Esophagus muscularis mucosa (tissue), 4 donors: ENCODE results near the gene STARD5. TPM values are rescaled to one million over a fixed set of nuclear protein-coding genes. Genes with fewer than 3 reads are reported as not detected.

Experiments used
- DNase-seq: peaks from one replicate; pipeline ENCODE4 v3.0.0-alpha.2; 2017; ENCODE audit errors: extremely low spot score
- H3K27ac ChIP-seq, 4 donors: fragments of 200-600 bp; sonication (generic); replicated peaks in 1 of 4; 1 replicate in 3 of 4; 2 replicates in 1 of 4; pipeline ENCODE4 v1.5.1; 2016 to 2019; ENCODE audit warnings: mild to moderate bottlenecking in 1 of 4
- H3K27me3 ChIP-seq, 4 donors: fragments of 200-600 bp; sonication (generic); one replicate each; pipeline versions ENCODE4 v1.5.1 to v1.6.0; 2016 to 2019
- H3K36me3 ChIP-seq, 4 donors: fragments of 200-600 bp; sonication (generic); one replicate each; pipeline ENCODE4 v1.5.1; 2016 to 2019
- H3K4me1 ChIP-seq, 4 donors: fragments of 200-600 bp; sonication (generic); one replicate each; pipeline ENCODE4 v1.5.1; 2016 to 2019
- H3K4me3 ChIP-seq, 4 donors: fragments of 200-600 bp; sonication (generic); 1 replicate in 2 of 4; 2 replicates in 2 of 4; pipeline ENCODE4 v1.5.1; 2016 to 2019; ENCODE audit warnings: mild to moderate bottlenecking in 4 of 4, moderate library complexity in 1 of 4
- H3K9me3 ChIP-seq, 4 donors: fragments of 200-600 bp; sonication (generic); 1 replicate in 3 of 4; 2 replicates in 1 of 4; pipeline ENCODE4 v1.5.1; 2016 to 2019
- CTCF ChIP-seq, 3 experiments: fragments of 200-600 bp in 2 of 3; fragments of 450-650 bp in 1 of 3; sonication (generic) in 2 of 3; IDR thresholded peaks; one replicate each; pipeline ENCODE4 v1.5.1; 2017 to 2019; ENCODE audit warnings: antibody characterized with exemption in 3 of 3, mild to moderate bottlenecking in 2 of 3, moderate library complexity in 1 of 3
- EP300 ChIP-seq: sonication (generic); formaldehyde crosslinking; IDR thresholded peaks from one replicate; pipeline ENCODE4 v1.6.1; 2017; ENCODE audit warnings: antibody characterized with exemption
- POLR2A ChIP-seq: fragments of 450-650 bp; IDR thresholded peaks from one replicate; pipeline ENCODE4 v1.6.1; 2017; ENCODE audit warnings: antibody characterized with exemption, moderate library complexity, mild to moderate bottlenecking, low read depth
- POLR2AphosphoS5 ChIP-seq, 2 donors: sonication (generic); formaldehyde crosslinking; IDR thresholded peaks; one replicate each; pipeline ENCODE4 v1.6.1; 2017; ENCODE audit warnings: antibody characterized with exemption in 2 of 2
- WGBS: methylation state at CpG from one replicate; pipeline ENCODE4 v1.1.5; 2018; 5-methylcytosine and 5-hydroxymethylcytosine counted together
- intact Hi-C: fragments of 100-400 bp; cut with DNase I; formaldehyde crosslinking; loops from one replicate; pipeline ENCODE4 v1.15.1; 2023
- total RNA-seq, 4 donors: library from RNA; depleted of rRNA; stranded (reverse); fragments of >200 nt; gene quantifications; one replicate each; pipeline versions ENCODE4 v1.1.0 to v1.2.1, GENCODE V29; 2016

STARD5 gene
- total RNA-seq, 4 donors from 2014 or later = 2.7 to 3.7 (median 3.0) TPM

- DNase-seq = no peak
- Histone ChIP-seq H3K9me3 (peaks cover 0 to 6% (median 5%) of the 10 kb centered on the region in 4 donors), H3K4me1 (peaks cover 3 to 13% (median 9%) of the 10 kb centered on the region in 4 donors), H3K4me3 (no peak overlapping the region), H3K27ac (no peak overlapping the region), H3K36me3 (peaks cover 0 to 17% (median 11%) of the 10 kb centered on the region in 4 donors), H3K27me3 (no peaks in the 10 kb centered on the region)
- TF ChIP-seq CTCF (IDR thresholded peaks at IDR 0.05) = no peak
- WGBS = 93% methylated on average over 12 of the region's 12 CpGs
- intact Hi-C loops = no loop called here
Measured at GRCh38 chr15:81281766-81282605, 42.0 kb downstream of the STARD5 start.

GRCh38 chr15:81281456-81281735 lies 42.5 kb downstream of the STARD5 start:
- 83% methylated on average over 3 of the region's 3 CpGs for WGBS
- Histone ChIP-seq H3K27me3 (no peaks in the 10 kb centered on the region), H3K36me3 (peaks cover 0 to 13% (median 11%) of the 10 kb centered on the region in 4 donors), H3K9me3 (peaks cover 0 to 6% (median 6%) of the 10 kb centered on the region in 4 donors), H3K27ac (no peak overlapping the region), H3K4me3 (no peak overlapping the region), H3K4me1 (peaks cover 3 to 13% (median 9%) of the 10 kb centered on the region in 4 donors)
- TF ChIP-seq POLR2AphosphoS5 (IDR thresholded peaks at IDR 0.05) = no peak
- TF ChIP-seq CTCF (IDR thresholded peaks at IDR 0.05) = no peak
- no peak for TF ChIP-seq POLR2A
- TF ChIP-seq EP300 = no peak
- intact Hi-C loops = no loop called here
- no peak for DNase-seq

- intact Hi-C loops = no loop called here
- H3K27me3 ChIP-seq = no peaks in the 10 kb centered on the region
- H3K27ac ChIP-seq = no peak overlapping the region
- 84% methylated on average over 8 of the region's 8 CpGs for WGBS
- H3K9me3 ChIP-seq = peaks cover 0 to 6% (median 6%) of the 10 kb centered on the region in 4 donors
- no peak for DNase-seq
- H3K4me3 ChIP-seq = no peak overlapping the region
- TF ChIP-seq CTCF (IDR thresholded peaks at IDR 0.05) = no peak
- no peak for TF ChIP-seq EP300
- TF ChIP-seq POLR2A = no peak
- peaks cover 0 to 10% (median 8%) of the 10 kb centered on the region in 4 donors for H3K36me3 ChIP-seq
- peaks cover 3 to 13% (median 9%) of the 10 kb centered on the region in 4 donors for H3K4me1 ChIP-seq
Measured at GRCh38 chr15:81280696-81281455, 43.1 kb downstream of the STARD5 start.

GRCh38 chr15:81279621-81280485 lies 44.1 kb downstream of the STARD5 start:
- peaks cover 0 to 10% (median 8%) of the 10 kb centered on the region in 4 donors for H3K36me3 ChIP-seq
- TF ChIP-seq POLR2A = no peak
- no peak for TF ChIP-seq CTCF (IDR thresholded peaks at IDR 0.05)
- no peak for TF ChIP-seq EP300
- no peak for TF ChIP-seq POLR2AphosphoS5 (IDR thresholded peaks at IDR 0.05)
- H3K27ac ChIP-seq = no peak overlapping the region
- intact Hi-C loops = loop anchor here (10.0 kb wide), 1 partner anchor 55 kb away; no protein-coding TSS in a partner anchor
- H3K9me3 ChIP-seq = peaks cover 0 to 6% (median 6%) of the 10 kb centered on the region in 4 donors
- 75% methylated on average over 12 of the region's 12 CpGs for WGBS
- no peak for DNase-seq
- no peak overlapping the region for H3K4me3 ChIP-seq
- peaks cover 3 to 22% (median 15%) of the 10 kb centered on the region in 4 donors for H3K4me1 ChIP-seq
- H3K27me3 ChIP-seq = no peaks in the 10 kb centered on the region
